Fibroblast of skin of right quadriceps (primary cell): ENCODE data around the gene TMEFF2.

ENCODE experiments used
- DNase-seq: peaks from one replicate; pipeline ENCODE4 v3.0.0-alpha.2; 2013

TMEFF2 gene

GRCh38 chr2:191957996-191958860 lies 236.5 kb downstream of the TMEFF2 start:
- DNase-seq: no peak

- no peak for DNase-seq
Measured at GRCh38 chr2:191954451-191954850, 240.3 kb downstream of the TMEFF2 start.

GRCh38 chr2:191952515-191953270 lies 242.0 kb downstream of the TMEFF2 start:
- DNase-seq: no peak

GRCh38 chr2:191951832-191952231 lies 242.9 kb downstream of the TMEFF2 start:
- no peak for DNase-seq

GRCh38 chr2:191951376-191951775 lies 243.4 kb downstream of the TMEFF2 start:
- no peak for DNase-seq

- DNase-seq: peak; percentile 64
Measured at GRCh38 chr2:191950132-191950874, 244.4 kb downstream of the TMEFF2 start.

- DNase-seq: no peak
Measured at GRCh38 chr2:191947235-191947634, 247.5 kb downstream of the TMEFF2 start.

GRCh38 chr2:191946471-191947182 lies 248.1 kb downstream of the TMEFF2 start:
- DNase-seq: no peak

- no peak for DNase-seq
Measured at GRCh38 chr2:191945623-191946022, 249.1 kb downstream of the TMEFF2 start.

GRCh38 chr2:191942739-191943103 lies 252.0 kb downstream of the TMEFF2 start:
- DNase-seq: no peak

- DNase-seq: peak; percentile 28
Measured at GRCh38 chr2:191942090-191942738, 252.5 kb downstream of the TMEFF2 start.

GRCh38 chr2:191941376-191941929 lies 253.3 kb downstream of the TMEFF2 start:
- DNase-seq: no peak

GRCh38 chr2:191938779-191939178 lies 256.0 kb downstream of the TMEFF2 start:
- no peak for DNase-seq

- no peak for DNase-seq
Measured at GRCh38 chr2:191936882-191937405, 257.8 kb downstream of the TMEFF2 start.

GRCh38 chr2:191935247-191935646 lies 259.5 kb downstream of the TMEFF2 start:
- no peak for DNase-seq

GRCh38 chr2:191933307-191934105 lies 261.2 kb downstream of the TMEFF2 start:
- no peak for DNase-seq

GRCh38 chr2:191932286-191932685 lies 262.4 kb downstream of the TMEFF2 start:
- no peak for DNase-seq

GRCh38 chr2:191931329-191931728 lies 263.4 kb downstream of the TMEFF2 start:
- no peak for DNase-seq

GRCh38 chr2:191930205-191930604 lies 264.5 kb downstream of the TMEFF2 start:
- DNase-seq: no peak

- DNase-seq: no peak
Measured at GRCh38 chr2:191929288-191929687, 265.4 kb downstream of the TMEFF2 start.

GRCh38 chr2:191927991-191928390 lies 266.7 kb downstream of the TMEFF2 start:
- DNase-seq: peak; percentile 51
